GM12873 (cell line): Measurements from ENCODE around the gene BOD1L1.

Experiments
- TF ChIP-seq, protein P1 (sequence below): IDR thresholded peaks from 2 replicates; pipeline ENCODE4 v1.5.1; 2012; ENCODE audit warnings: low read depth, mild to moderate bottlenecking, moderate library complexity, low read length, control low read depth; ENCODE audit not compliant: insufficient read depth; ENCODE audit errors: missing control alignments

The BOD1L1 gene

GRCh38 chr4:13546142-13546940 is 81.2 kb downstream of the BOD1L1 start:
- TF ChIP-seq, protein P1, sequence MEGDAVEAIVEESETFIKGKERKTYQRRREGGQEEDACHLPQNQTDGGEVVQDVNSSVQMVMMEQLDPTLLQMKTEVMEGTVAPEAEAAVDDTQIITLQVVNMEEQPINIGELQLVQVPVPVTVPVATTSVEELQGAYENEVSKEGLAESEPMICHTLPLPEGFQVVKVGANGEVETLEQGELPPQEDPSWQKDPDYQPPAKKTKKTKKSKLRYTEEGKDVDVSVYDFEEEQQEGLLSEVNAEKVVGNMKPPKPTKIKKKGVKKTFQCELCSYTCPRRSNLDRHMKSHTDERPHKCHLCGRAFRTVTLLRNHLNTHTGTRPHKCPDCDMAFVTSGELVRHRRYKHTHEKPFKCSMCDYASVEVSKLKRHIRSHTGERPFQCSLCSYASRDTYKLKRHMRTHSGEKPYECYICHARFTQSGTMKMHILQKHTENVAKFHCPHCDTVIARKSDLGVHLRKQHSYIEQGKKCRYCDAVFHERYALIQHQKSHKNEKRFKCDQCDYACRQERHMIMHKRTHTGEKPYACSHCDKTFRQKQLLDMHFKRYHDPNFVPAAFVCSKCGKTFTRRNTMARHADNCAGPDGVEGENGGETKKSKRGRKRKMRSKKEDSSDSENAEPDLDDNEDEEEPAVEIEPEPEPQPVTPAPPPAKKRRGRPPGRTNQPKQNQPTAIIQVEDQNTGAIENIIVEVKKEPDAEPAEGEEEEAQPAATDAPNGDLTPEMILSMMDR = no peak

GRCh38 chr4:13545394-13545808 is 82.1 kb downstream of the BOD1L1 start:
- TF ChIP-seq, protein P1 = no peak

DNA sequence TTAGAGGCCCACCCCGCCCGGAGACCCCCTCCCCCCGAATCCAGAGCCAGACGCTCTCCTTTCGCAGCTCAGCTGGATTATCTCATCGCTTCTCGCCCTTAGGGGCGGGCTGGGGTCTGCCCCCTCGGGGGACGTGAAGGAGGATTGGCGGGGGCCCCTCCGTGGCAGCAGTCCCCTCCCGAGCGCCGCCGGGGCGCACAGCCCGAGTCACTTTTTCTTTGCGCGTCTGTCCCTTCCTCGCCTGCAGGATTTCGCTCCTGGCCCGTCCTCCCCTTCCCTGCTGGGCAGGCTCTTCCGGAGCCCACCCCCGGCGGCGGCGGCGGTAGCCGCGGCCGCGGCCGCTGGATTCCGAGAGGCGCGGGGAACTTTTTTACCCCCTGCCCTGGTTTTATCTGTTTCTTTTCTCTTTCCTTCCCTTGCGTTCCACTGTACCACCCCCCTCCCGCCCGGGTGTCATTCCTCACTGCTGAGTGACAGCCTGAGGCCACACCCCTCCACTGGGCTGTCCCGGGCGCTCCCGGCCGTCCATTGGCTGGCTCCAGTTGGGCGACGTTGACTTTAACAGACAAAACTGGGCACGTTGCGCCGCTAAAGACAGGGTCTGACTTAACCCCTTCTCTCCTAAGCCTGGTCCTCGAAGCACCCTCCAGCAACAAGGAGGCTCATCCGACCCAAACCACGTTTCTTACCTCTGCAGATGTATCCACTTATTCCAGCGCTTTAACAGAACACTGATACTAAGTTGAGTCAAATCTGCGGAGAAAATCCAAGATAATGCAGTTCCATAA is 82.7 kb downstream of the BOD1L1 start:
- TF ChIP-seq, protein P1 = no peak

DNA sequence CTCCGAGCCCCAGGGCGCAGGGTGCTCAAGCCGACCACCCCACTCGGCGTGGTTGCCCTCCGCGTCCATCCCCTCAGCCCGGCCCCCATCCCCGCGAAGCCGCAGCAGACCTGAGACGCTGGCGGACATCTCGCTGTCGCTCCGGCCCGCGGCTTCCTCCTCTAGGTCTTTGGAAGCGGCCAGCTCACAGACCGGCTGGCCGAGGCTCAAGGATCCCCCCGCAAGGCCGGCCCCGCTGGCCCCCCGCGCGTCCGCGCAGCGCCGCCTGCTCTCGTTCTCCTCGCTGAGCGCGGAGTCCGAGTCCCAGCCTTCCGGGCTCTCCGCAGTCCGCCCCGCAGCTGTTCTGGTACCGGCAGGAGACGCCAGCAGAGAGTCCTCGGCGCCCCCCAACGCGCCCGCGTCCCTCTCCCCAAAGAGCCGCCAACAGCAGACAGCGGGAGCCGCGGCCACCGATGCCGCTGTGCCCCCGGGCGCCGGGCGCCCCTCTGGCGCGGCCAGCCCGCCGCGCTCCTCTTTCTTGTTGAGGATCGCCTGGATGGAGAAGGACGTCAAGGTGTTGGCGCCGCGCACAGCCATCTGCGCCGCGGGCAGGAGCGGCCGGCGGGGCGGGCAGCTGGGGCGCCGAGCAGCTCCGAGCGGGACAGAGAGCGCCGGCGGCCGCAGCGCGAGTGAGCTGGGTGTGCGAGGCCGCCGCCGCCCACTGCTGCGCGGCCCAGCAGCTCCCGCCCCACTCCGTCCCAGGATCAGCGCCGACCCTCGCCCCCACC is 83.5 kb downstream of the BOD1L1 start, which contains the start of gene NKX3-2:
Gene NKX3-2, minus strand, starts transcription at position 670 of the 767 bp plus-strand sequence. Its CDS starts 94 bp downstream, at position 576.
- TF ChIP-seq, protein P1 = no peak

GRCh38 chr4:13543032-13543838 is 84.3 kb downstream of the BOD1L1 start:
- TF ChIP-seq, protein P1 = no peak

GRCh38 chr4:13542577-13543031 is 84.9 kb downstream of the BOD1L1 start:
- TF ChIP-seq, protein P1 = no peak
